GM23338 (cell line): ENCODE results near the gene CLDN24. TPM values are rescaled to one million over a fixed set of nuclear protein-coding genes. Genes with fewer than 3 reads are reported as not detected.

Experiments
- ATAC-seq: fragments of 200-7000 bp; cut with Tn5 transposase; 3 replicates; pipeline ENCODE4 v1.9.1; 2020
- DNase-seq: peaks from one replicate; pipeline ENCODE4 v3.0.0-alpha.2; 2015; ENCODE audit warnings: low spot score
- H2AFZ ChIP-seq: fragments of 200-600 bp; sonication (generic); 2 replicates; pipeline ENCODE4 v1.8.0; 2016; ENCODE audit warnings: antibody characterized with exemption, mild to moderate bottlenecking, moderate library complexity
- H3F3A ChIP-seq: fragments of 200-600 bp; sonication (generic); replicated peaks from 2 replicates; pipeline ENCODE4 v1.8.0; 2017; ENCODE audit warnings: antibody characterized with exemption, mixed run types, low read depth
- H3K27ac ChIP-seq: fragments of 200-600 bp; sonication (generic); 2 replicates; pipeline ENCODE4 v1.6.1; 2016; ENCODE audit warnings: low read depth
- H3K27me3 ChIP-seq: fragments of 200-600 bp; sonication (generic); 2 replicates; pipeline ENCODE4 v1.8.0; 2016; ENCODE audit warnings: mild to moderate bottlenecking, mixed run types, moderate library complexity; ENCODE audit not compliant: insufficient read depth
- H3K36me3 ChIP-seq: fragments of 200-600 bp; sonication (generic); 2 replicates; pipeline ENCODE4 v1.8.0; 2016; ENCODE audit warnings: mild to moderate bottlenecking; ENCODE audit not compliant: insufficient read depth
- H3K4me1 ChIP-seq: fragments of 200-600 bp; sonication (generic); 2 replicates; pipeline ENCODE4 v1.8.0; 2016; ENCODE audit warnings: mild to moderate bottlenecking, moderate library complexity; ENCODE audit not compliant: insufficient read depth
- H3K4me2 ChIP-seq: fragments of 200-600 bp; sonication (generic); 2 replicates; pipeline ENCODE4 v1.7.1; 2017; ENCODE audit warnings: mixed run types
- H3K4me3 ChIP-seq: fragments of 200-600 bp; sonication (generic); 2 replicates; pipeline ENCODE4 v1.6.1; 2016; ENCODE audit warnings: mixed run types
- H3K79me2 ChIP-seq: fragments of 200-600 bp; sonication (generic); replicated peaks from 2 replicates; pipeline ENCODE4 v1.8.0; 2017; ENCODE audit warnings: mild to moderate bottlenecking; ENCODE audit not compliant: insufficient read depth
- H3K9me2 ChIP-seq: fragments of 200-600 bp; sonication (generic); 2 replicates; pipeline ENCODE4 v1.8.0; 2017; ENCODE audit not compliant: insufficient read depth
- H4K20me1 ChIP-seq: fragments of 200-600 bp; sonication (generic); replicated peaks from 2 replicates; pipeline ENCODE4 v1.8.0; 2017; ENCODE audit warnings: mild to moderate bottlenecking; ENCODE audit not compliant: insufficient read depth
- H3K27ac Mint-ChIP-seq: 2 replicates; pipeline ENCODE4 v1.8.0; 2020; ENCODE audit warnings: inconsistent platforms, mild to moderate bottlenecking, moderate library complexity, mixed read lengths
- H3K27me3 Mint-ChIP-seq: 3 replicates; pipeline ENCODE4 v1.8.0; 2022; ENCODE audit warnings: low read depth, mild to moderate bottlenecking, moderate library complexity, mixed read lengths, inconsistent platforms; ENCODE audit not compliant: insufficient read depth, poor library complexity
- H3K36me3 Mint-ChIP-seq: 3 replicates; pipeline ENCODE4 v1.8.0; 2021; ENCODE audit warnings: low read depth, mild to moderate bottlenecking, inconsistent platforms, moderate library complexity, mixed read lengths
- H3K4me1 Mint-ChIP-seq: 3 replicates; pipeline ENCODE4 v1.8.0; 2020; ENCODE audit warnings: mild to moderate bottlenecking, inconsistent platforms, mixed read lengths
- H3K4me3 Mint-ChIP-seq: 3 replicates; pipeline ENCODE4 v1.8.0; 2021; ENCODE audit warnings: moderate library complexity, mild to moderate bottlenecking, inconsistent platforms, mixed read lengths
- H3K9me3 Mint-ChIP-seq: 3 replicates; pipeline ENCODE4 v1.8.0; 2020; ENCODE audit warnings: moderate library complexity, mild to moderate bottlenecking, inconsistent platforms, mixed read lengths
- CTCF ChIP-seq, 2 experiments: fragments of 200-600 bp in 1 of 2; sonication (generic) in 1 of 2; conservative IDR thresholded peaks; 2 replicates each; pipeline versions ENCODE4 v1.5.1 to v1.6.1; 2016 to 2017; ENCODE audit warnings: antibody characterized with exemption in 2 of 2, low read depth in 2 of 2, mild to moderate bottlenecking in 2 of 2, moderate library complexity in 1 of 2
- ETS1 ChIP-seq: IDR thresholded peaks from 2 replicates; pipeline ENCODE4 v1.6.1; 2016; ENCODE audit warnings: antibody characterized with exemption
- JUNB ChIP-seq: IDR thresholded peaks from one replicate; pipeline ENCODE4 v1.6.1; 2016; ENCODE audit warnings: antibody characterized with exemption; ENCODE audit not compliant: unreplicated experiment
- NANOG ChIP-seq: IDR thresholded peaks from 2 replicates; pipeline ENCODE4 v1.6.1; 2016; ENCODE audit warnings: antibody characterized with exemption, borderline replicate concordance
- POLR2AphosphoS5 ChIP-seq: IDR thresholded peaks from 2 replicates; pipeline ENCODE4 v1.6.1; 2016; ENCODE audit warnings: antibody characterized with exemption, low read depth
- REST ChIP-seq: IDR thresholded peaks from one replicate; pipeline ENCODE4 v1.6.1; 2018; ENCODE audit warnings: antibody characterized with exemption; ENCODE audit not compliant: unreplicated experiment
- ZNF114 ChIP-seq: fragments of 250-450 bp; sonication (Bioruptor Pico); IDR thresholded peaks from 2 replicates; pipeline ENCODE4 v1.5.0; 2020; ENCODE audit warnings: mild to moderate bottlenecking, moderate library complexity
- ZNF462 ChIP-seq: fragments of 250-450 bp; sonication (Bioruptor Pico); IDR thresholded peaks from 2 replicates; pipeline ENCODE4 v1.5.0; 2020; ENCODE audit warnings: mild to moderate bottlenecking, moderate library complexity
- polyA plus RNA-seq: library from polyadenylated mRNA; unstranded; fragments of >200 nt; fragmentation: Nextera tagmentation; extraction: Ambion mirVana; gene quantifications from 2 replicates; pipeline ENCODE4 v1.2.1, GENCODE V29; 2016
- total RNA-seq: library from RNA; depleted of rRNA; stranded (reverse); fragments of >200 nt; shearing (Covaris generic); gene quantifications from 2 replicates; pipeline ENCODE4 v1.2.3, GENCODE V29; 2014

The CLDN24 gene
- total and polyA plus RNA-seq, 2 experiments from 2014 or later, result not detected

- H3K27me3 Mint-ChIP-seq, result peaks cover 2% of the 10 kb centered on the region
- Histone ChIP-seq H3K4me3 (peak overlapping the region; percentile 35; the same call in 1 of the 2 replicates), H4K20me1 (no peaks in the 10 kb centered on the region), H3K4me1 (no peaks in the 10 kb centered on the region), H3K27ac (no peak overlapping the region), H3K4me2 (peak overlapping the region; percentile 65; the same call in 1 of the 2 replicates), H3K79me2 (no peaks in the 10 kb centered on the region), H2AFZ (peak overlapping the region; percentile 95), H3K36me3 (no peaks in the 10 kb centered on the region), H3F3A (no peaks in the 10 kb centered on the region), H3K27me3 (no peaks in the 10 kb centered on the region), H3K9me2 (no peaks in the 10 kb centered on the region)
- no peaks in the 10 kb centered on the region for H3K36me3 Mint-ChIP-seq
- DNase-seq (peak; percentile 42), ATAC-seq (peak; percentile 90)
- no peak overlapping the region for H3K27ac Mint-ChIP-seq
- no peak overlapping the region for H3K4me3 Mint-ChIP-seq
- H3K4me1 Mint-ChIP-seq, result peaks cover 3% of the 10 kb centered on the region; the same call in 1 of the 3 replicates
- no peak for TF ChIP-seq ZNF462 (CRISPR knock-in tag)
- TF ChIP-seq NANOG, result no peak
- TF ChIP-seq ZNF114 (CRISPR knock-in tag), result no peak
- TF ChIP-seq POLR2AphosphoS5, result no peak
- no peak for TF ChIP-seq REST
- TF ChIP-seq ETS1, result no peak
- no peak for TF ChIP-seq JUNB
- TF ChIP-seq CTCF (conservative IDR thresholded peaks at IDR 0.05; ENCODE audit: low read depth in 2 of 2), result no peak
- peaks cover 3% of the 10 kb centered on the region; the same call in 1 of the 3 replicates for H3K9me3 Mint-ChIP-seq
Observed at GRCh38 chr4:183342541-183343533, 20.6 kb upstream of the CLDN24 start.
